Neural cell (in vitro differentiated cells): ENCODE measurements around the gene SLAIN2. TPM values are rescaled to one million over a fixed set of nuclear protein-coding genes. Genes with fewer than 3 reads are reported as not detected.

Experiments used
- H2AFZ ChIP-seq: fragments of 200-600, 300-800 bp; sonication (generic), shearing (Covaris generic); 2 replicates; pipeline ENCODE4 v1.6.0; 2014; ENCODE audit warnings: low read depth, mild to moderate bottlenecking, antibody characterized with exemption, low read length, moderate library complexity
- H3F3A ChIP-seq: fragments of 200-600 bp; shearing (Covaris generic); 2 replicates; pipeline ENCODE4 v1.6.1; 2016; ENCODE audit warnings: mild to moderate bottlenecking, moderate library complexity, mixed read lengths, antibody characterized with exemption, low read length; ENCODE audit not compliant: insufficient read depth, poor library complexity, severe bottlenecking
- H3K27ac ChIP-seq: fragments of 200-600, 300-800 bp; sonication (generic), shearing (Covaris generic); 2 replicates; pipeline ENCODE4 v1.5.1; 2014; ENCODE audit warnings: mild to moderate bottlenecking, low read length, moderate library complexity
- H3K27me3 ChIP-seq: fragments of 300-800, 200-600 bp; sonication (generic), shearing (Covaris generic); 2 replicates; pipeline ENCODE4 v1.6.0; 2014; ENCODE audit warnings: mild to moderate bottlenecking, low read depth, low read length, moderate library complexity; ENCODE audit not compliant: insufficient read depth
- H3K36me3 ChIP-seq: fragments of 300-800, 200-600 bp; sonication (generic), shearing (Covaris generic); 2 replicates; pipeline ENCODE4 v1.5.1; 2014; ENCODE audit warnings: mild to moderate bottlenecking, antibody characterized with exemption, low read length, moderate library complexity; ENCODE audit not compliant: insufficient read depth
- H3K4me2 ChIP-seq: fragments of 300-800, 200-600 bp; sonication (generic), shearing (Covaris generic); 2 replicates; pipeline ENCODE4 v1.6.0; 2014; ENCODE audit warnings: mild to moderate bottlenecking, low read length
- H3K4me3 ChIP-seq: fragments of 300-800, 200-600 bp; sonication (generic), shearing (Covaris generic); 2 replicates; pipeline ENCODE4 v1.5.1; 2014; ENCODE audit warnings: mild to moderate bottlenecking, low read length, moderate library complexity
- H3K79me2 ChIP-seq: fragments of 200-600 bp; shearing (Covaris generic); replicated peaks from 2 replicates; pipeline ENCODE4 v1.6.0; 2014; ENCODE audit warnings: mild to moderate bottlenecking, low read length, moderate library complexity; ENCODE audit not compliant: insufficient read depth
- H3K9ac ChIP-seq: fragments of 300-800, 200-600 bp; sonication (generic), shearing (Covaris generic); 2 replicates; pipeline ENCODE4 v1.6.1; 2016; ENCODE audit warnings: mild to moderate bottlenecking, low read length, mixed read lengths
- H3K9me2 ChIP-seq: fragments of 200-600 bp; shearing (Covaris generic); 2 replicates; pipeline ENCODE4 v1.6.1; 2016; ENCODE audit warnings: mild to moderate bottlenecking, low read length, mixed read lengths; ENCODE audit not compliant: insufficient read depth
- H3K9me3 ChIP-seq: fragments of 200-600, 300-800 bp; sonication (generic), shearing (Covaris generic); 2 replicates; pipeline ENCODE4 v1.6.1; 2016; ENCODE audit warnings: mild to moderate bottlenecking, mixed run types, low read length, moderate library complexity, mixed read lengths
- H4K20me1 ChIP-seq: fragments of 200-600 bp; shearing (Covaris generic); 2 replicates; pipeline ENCODE4 v1.6.1; 2016; ENCODE audit warnings: mild to moderate bottlenecking, mixed run types; ENCODE audit not compliant: insufficient read depth
- CTCF ChIP-seq: fragments of 450-650 bp; IDR thresholded peaks from 2 replicates; pipeline ENCODE4 v1.5.1; 2014; ENCODE audit warnings: antibody characterized with exemption, mild to moderate bottlenecking, moderate library complexity; ENCODE audit not compliant: poor library complexity, severe bottlenecking
- EP300 ChIP-seq: fragments of 450-650 bp; conservative IDR thresholded peaks from 2 replicates; pipeline ENCODE4 v1.6.1; 2014; ENCODE audit warnings: antibody characterized with exemption, mild to moderate bottlenecking, moderate library complexity; ENCODE audit not compliant: poor library complexity, severe bottlenecking
- EZH2 ChIP-seq: fragments of 200-600, 300-800 bp; shearing (Covaris generic), sonication (generic); IDR thresholded peaks from 2 replicates; pipeline ENCODE4 v1.6.1; 2014; ENCODE audit warnings: antibody characterized with exemption, low read length, borderline replicate concordance, mild to moderate bottlenecking; ENCODE audit not compliant: insufficient read depth, poor library complexity, severe bottlenecking
- POLR2AphosphoS5 ChIP-seq: IDR thresholded peaks from 2 replicates; pipeline ENCODE4 v1.6.1; 2012
- TAF1 ChIP-seq: IDR thresholded peaks from 2 replicates; pipeline ENCODE4 v1.6.1; 2012; ENCODE audit warnings: low read depth
- polyA plus RNA-seq: library from polyadenylated mRNA; depleted of rRNA; stranded (reverse); fragments of >200 nt; gene quantifications from 2 replicates; pipeline ENCODE4 v1.2.3, GENCODE V29; 2014
- TF ChIP-seq, protein P1 (sequence below): IDR thresholded peaks from 2 replicates; pipeline ENCODE4 v1.6.1; 2012; ENCODE audit warnings: borderline replicate concordance

Gene SLAIN2
- polyA plus RNA-seq, 1 donor from 2014 or later: 43.2 TPM

GRCh38 chr4:48379587-48380180 lies 38.4 kb downstream of the SLAIN2 start:
- H2AFZ ChIP-seq: no peak overlapping the region
- H3K4me2 ChIP-seq: no peak overlapping the region
- no peaks in the 10 kb centered on the region for H3K9me2 ChIP-seq
- no peak overlapping the region for H3K9ac ChIP-seq
- no peak overlapping the region for H3K4me3 ChIP-seq
- no peaks in the 10 kb centered on the region for H3K9me3 ChIP-seq
- H3K36me3 ChIP-seq: peaks cover 7% of the 10 kb centered on the region
- peaks cover 23% of the 10 kb centered on the region for H3K79me2 ChIP-seq
- H3K27me3 ChIP-seq: no peaks in the 10 kb centered on the region
- no peaks in the 10 kb centered on the region for H4K20me1 ChIP-seq
- no peak for TF ChIP-seq POLR2AphosphoS5
- no peaks in the 10 kb centered on the region for H3F3A ChIP-seq
- H3K27ac ChIP-seq: no peak overlapping the region

DNA sequence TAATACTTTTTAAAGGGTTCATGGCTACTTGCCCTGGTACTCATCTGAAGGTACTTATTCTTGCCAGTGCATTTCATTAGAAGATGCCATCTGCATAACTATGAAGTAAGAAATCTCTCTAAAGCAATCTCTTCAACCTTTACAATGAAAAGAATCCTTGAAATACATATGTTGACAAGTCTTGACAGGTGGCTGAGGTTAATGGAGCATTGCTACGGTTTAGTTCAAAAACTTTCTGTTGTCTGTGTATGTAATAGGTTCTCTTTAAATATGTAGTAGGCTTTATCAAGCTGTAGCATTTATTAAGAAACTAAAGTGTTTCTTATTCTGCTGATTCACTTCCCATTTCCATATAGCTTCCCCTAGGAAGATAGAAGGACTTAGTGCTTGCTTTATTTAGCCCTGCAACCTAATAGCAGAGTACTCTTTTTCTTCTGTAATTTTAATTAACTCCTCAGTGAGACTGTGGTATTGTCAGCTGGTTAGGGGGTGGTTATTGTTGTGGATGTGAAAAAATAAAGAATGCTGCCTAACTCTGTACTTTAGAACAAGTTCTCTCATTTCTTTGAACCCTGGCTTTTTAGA lies 39.3 kb downstream of the SLAIN2 start:
- H3K4me2 ChIP-seq: no peak overlapping the region
- peaks cover 9% of the 10 kb centered on the region for H3K36me3 ChIP-seq
- no peak overlapping the region for H2AFZ ChIP-seq
- H4K20me1 ChIP-seq: no peaks in the 10 kb centered on the region
- H3K4me3 ChIP-seq: peak overlapping the region; percentile 26
- no peaks in the 10 kb centered on the region for H3F3A ChIP-seq
- H3K9me2 ChIP-seq: no peaks in the 10 kb centered on the region
- H3K27ac ChIP-seq: no peak overlapping the region
- no peak overlapping the region for H3K9ac ChIP-seq
- TF ChIP-seq, protein P1, sequence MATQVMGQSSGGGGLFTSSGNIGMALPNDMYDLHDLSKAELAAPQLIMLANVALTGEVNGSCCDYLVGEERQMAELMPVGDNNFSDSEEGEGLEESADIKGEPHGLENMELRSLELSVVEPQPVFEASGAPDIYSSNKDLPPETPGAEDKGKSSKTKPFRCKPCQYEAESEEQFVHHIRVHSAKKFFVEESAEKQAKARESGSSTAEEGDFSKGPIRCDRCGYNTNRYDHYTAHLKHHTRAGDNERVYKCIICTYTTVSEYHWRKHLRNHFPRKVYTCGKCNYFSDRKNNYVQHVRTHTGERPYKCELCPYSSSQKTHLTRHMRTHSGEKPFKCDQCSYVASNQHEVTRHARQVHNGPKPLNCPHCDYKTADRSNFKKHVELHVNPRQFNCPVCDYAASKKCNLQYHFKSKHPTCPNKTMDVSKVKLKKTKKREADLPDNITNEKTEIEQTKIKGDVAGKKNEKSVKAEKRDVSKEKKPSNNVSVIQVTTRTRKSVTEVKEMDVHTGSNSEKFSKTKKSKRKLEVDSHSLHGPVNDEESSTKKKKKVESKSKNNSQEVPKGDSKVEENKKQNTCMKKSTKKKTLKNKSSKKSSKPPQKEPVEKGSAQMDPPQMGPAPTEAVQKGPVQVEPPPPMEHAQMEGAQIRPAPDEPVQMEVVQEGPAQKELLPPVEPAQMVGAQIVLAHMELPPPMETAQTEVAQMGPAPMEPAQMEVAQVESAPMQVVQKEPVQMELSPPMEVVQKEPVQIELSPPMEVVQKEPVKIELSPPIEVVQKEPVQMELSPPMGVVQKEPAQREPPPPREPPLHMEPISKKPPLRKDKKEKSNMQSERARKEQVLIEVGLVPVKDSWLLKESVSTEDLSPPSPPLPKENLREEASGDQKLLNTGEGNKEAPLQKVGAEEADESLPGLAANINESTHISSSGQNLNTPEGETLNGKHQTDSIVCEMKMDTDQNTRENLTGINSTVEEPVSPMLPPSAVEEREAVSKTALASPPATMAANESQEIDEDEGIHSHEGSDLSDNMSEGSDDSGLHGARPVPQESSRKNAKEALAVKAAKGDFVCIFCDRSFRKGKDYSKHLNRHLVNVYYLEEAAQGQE: no peak
- TF ChIP-seq EP300 (peak; percentile 43), CTCF (no peak), EZH2 (no peak), POLR2AphosphoS5 (peak; percentile 11)
- peaks cover 18% of the 10 kb centered on the region for H3K79me2 ChIP-seq
- H3K27me3 ChIP-seq: no peaks in the 10 kb centered on the region
- no peaks in the 10 kb centered on the region for H3K9me3 ChIP-seq

DNA sequence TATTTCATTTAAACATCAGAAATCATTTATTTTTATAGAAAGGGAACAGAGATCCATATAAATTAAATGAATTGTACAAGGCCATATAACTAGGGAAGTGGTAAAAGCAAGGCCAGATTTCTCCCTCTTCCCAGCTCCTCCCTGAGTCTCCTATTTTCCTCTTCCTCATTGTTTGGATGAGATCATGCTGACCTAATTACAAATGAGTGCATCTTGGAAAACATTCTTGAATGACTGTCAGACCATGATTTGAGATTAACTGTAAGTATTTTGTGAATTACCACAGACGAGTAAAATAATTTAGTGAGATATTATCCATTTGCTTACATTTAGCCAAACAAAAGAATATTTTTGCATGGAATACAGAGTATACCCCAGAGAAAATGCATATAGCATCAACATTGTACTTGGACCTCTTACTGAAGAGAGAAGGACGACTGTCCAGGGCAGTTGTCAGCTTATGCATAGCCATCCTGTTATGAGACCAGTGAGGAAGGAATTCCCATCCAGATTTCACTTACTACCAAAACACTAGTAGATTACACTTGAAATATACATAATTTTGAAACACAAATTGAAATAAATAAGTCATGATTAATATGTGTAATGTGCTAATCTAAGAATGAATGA lies 47.3 kb downstream of the SLAIN2 start:
- peaks cover 6% of the 10 kb centered on the region for H3K79me2 ChIP-seq
- no peaks in the 10 kb centered on the region for H3F3A ChIP-seq
- no peaks in the 10 kb centered on the region for H4K20me1 ChIP-seq
- H3K27me3 ChIP-seq: no peaks in the 10 kb centered on the region
- H3K9me3 ChIP-seq: no peaks in the 10 kb centered on the region
- H3K4me3 ChIP-seq: no peak overlapping the region
- H3K9ac ChIP-seq: no peak overlapping the region
- H3K9me2 ChIP-seq: no peaks in the 10 kb centered on the region
- no peak overlapping the region for H3K27ac ChIP-seq
- H2AFZ ChIP-seq: no peak overlapping the region
- peaks cover 9% of the 10 kb centered on the region for H3K36me3 ChIP-seq
- no peak for TF ChIP-seq TAF1
- TF ChIP-seq POLR2AphosphoS5: no peak
- no peak for TF ChIP-seq EP300
- TF ChIP-seq CTCF: no peak
- no peak for TF ChIP-seq EZH2
- TF ChIP-seq, protein P1: no peak
- no peak overlapping the region for H3K4me2 ChIP-seq
